Body of pancreas (tissue), 4 donors: ENCODE data around the gene ATP13A3.

Source experiments
- CTCF ChIP-seq, 7 experiments: fragments of 450-650 bp in 4 of 7; fragments of 200-600 bp in 3 of 7; sonication (generic) in 3 of 7; IDR thresholded peaks; one replicate each; pipeline ENCODE4 v1.5.1; 2016 to 2019; ENCODE audit warnings: antibody characterized with exemption in 7 of 7
- POLR2A ChIP-seq, 3 donors: fragments of 450-650 bp; IDR thresholded peaks; one replicate each; pipeline ENCODE4 v1.6.1; 2016; ENCODE audit warnings: antibody characterized with exemption in 3 of 3, mild to moderate bottlenecking in 2 of 3

- no peak for TF ChIP-seq CTCF (IDR thresholded peaks at IDR 0.05)
- no peak for TF ChIP-seq POLR2A (IDR thresholded peaks at IDR 0.05)
Measured at GRCh38 chr3:194375473-194376240, 111.1 kb downstream of the ATP13A3 start.
